HPDE6-E6E7 (cell line): ENCODE results near the gene ZNF735.
"Not testable (repeated sequence)": the region's sequence is repeated elsewhere in the genome, so short reads cannot be mapped to it uniquely, and the experiment has no call there.

ENCODE experiments used
- DNase-seq: peaks from one replicate; pipeline ENCODE4 v3.0.0; 2011; ENCODE audit warnings: missing footprints; ENCODE audit errors: extremely low spot score

The ZNF735 gene

GRCh38 chr7:64206903-64207302, at the start of gene ZNF735:
Gene ZNF735, plus strand, starts transcription at chr7:64207203. Its CDS starts 0 bp downstream, at chr7:64207203.
- DNase-seq: no peak

DNA sequence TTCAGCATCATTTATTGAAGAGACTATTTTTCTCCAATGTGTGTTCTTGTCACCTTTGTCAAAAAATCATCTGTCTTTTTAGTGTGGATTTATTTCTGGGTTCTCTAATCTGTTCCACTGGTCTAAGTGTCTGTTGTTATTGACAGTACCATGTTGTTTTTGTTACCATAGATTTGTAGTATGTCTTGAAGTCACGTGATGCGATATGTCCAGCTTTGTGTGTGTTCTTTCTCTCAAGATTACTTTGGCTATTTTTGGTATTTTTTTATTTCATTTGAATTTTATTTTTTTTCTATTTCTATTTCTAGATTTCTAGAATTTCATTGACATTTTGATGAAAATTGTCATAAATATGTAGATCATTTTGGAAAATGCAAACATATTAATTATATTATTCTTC, 36.0 kb upstream of the ZNF735 start:
- not testable (repeated sequence) for DNase-seq

DNA sequence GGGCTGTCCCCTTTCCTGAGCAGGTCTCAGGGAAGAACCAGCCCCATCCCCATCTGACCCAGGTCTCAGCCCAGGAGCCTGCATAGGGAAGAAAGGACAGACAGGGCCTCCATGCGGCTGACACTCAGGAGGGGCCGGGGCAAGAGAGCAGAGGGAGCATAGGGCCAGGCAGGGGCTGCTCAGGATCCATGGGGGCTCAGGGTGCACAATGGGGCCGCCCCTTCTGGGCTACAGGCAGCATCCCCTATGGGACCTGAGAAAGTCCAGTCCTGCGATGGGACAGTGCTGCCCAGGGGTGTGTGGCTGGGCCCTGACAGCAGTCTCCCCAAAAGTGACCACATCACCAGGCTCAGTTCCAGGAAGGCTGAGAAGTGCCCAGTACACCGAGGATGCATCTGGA, 32.7 kb upstream of the ZNF735 start:
- DNase-seq: no peak

- DNase-seq: no peak
Observed at GRCh38 chr7:64174941-64175340, 32.1 kb upstream of the ZNF735 start.

DNA sequence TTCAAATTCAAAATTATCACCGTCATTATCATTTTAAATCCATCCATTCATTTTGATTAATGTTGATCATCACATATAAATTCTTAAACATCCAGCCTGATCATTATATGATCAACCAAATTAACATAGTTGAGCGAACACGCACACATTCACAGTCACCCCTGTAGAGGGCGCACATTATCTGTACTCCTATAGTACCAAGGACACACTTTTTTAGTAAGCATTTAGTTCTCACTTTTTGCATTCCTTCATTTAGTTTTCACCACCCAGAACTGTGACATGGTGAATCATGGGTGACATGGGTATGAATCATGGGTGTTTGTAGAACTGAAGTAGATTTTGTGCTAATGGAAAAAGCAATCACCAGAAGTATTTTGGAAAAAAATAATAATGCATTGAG, 26.0 kb upstream of the ZNF735 start:
- DNase-seq: no peak

DNA sequence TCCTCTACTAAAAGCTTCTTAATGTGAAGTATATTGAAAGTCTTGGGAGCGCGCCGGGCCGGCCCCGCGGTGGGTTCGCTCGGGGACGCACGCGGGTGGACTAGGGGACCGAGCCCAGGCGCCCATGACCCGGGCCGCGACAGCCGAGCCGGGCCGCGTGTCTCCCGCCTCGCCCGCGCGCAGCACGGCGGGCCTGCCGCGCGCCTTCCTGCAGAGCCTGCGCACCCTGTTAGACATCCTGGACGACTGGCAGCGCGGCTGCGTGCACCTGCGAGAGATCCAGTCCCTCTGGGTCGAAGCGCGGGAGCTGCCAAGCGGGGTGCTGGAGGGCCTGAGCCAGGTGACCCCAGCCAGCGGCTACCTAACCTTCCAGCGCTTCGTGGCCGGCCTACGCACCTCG, 25.4 kb upstream of the ZNF735 start:
- DNase-seq: no peak

DNA sequence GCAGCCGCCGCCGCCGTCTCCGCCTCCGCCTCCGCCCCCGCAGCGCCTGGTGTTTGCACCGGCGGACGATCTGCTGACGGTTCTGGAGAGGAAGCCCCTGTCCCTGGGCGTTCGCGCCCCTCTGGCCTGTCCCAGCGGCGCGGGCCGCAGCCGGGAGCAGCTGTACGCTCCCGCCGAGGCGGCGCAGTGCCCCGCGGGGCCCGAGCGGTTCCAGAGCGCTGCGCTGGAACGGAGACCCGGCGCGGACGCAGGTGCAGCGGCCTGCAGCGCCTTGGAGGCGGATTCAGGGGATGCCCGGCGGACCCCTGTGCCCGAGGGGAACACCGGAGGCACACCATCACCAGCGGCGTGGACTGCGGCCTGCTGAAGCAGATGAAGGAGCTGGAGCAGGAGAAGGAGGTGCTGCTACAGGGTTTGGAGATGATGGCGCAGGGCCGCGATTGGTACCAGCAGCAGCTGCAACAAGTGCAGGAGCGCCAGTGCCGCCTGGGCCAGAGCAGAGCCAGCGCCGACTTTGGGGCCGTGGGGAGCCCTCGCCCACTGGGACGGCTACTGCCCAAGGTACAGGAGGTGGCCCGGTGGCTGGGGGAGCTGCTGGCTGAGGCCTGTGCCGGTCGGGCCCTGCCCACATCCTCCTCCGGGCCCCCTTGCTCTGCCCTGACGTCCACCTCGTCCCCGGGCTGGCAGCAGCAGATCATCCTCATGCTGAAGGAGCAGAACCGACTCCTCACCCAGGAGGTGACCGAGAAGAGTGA, 24.8 kb upstream of the ZNF735 start:
- no peak for DNase-seq

- DNase-seq: no peak
Observed at GRCh38 chr7:64183126-64183742, 23.8 kb upstream of the ZNF735 start.

DNA sequence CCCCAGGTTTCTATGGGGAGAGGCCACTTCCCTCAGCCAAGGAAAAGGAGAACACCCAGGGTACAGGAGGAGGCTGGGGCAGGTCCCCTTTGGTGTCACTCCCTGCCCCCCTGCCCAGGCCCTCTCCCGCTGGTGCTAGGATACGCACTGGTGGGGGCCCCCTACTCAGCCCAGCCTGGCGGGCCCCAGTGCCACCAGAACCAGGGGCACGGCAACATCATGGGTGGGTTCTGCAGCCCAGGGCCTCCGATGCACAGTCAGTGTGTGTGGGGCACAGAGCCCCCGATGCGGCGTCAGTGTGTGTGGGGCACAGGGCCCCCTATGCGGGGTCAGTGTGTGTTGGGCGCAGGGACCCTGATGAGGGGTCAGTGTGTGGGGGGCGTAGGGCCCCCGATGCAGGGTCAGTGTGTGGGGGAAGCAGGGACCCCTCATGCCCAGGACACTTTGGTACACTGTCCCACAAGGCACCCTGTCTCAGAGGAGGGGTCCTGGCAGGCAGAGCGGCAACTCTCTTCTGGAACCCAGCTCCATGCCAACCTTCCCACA, 23.1 kb upstream of the ZNF735 start:
- no peak for DNase-seq

DNA sequence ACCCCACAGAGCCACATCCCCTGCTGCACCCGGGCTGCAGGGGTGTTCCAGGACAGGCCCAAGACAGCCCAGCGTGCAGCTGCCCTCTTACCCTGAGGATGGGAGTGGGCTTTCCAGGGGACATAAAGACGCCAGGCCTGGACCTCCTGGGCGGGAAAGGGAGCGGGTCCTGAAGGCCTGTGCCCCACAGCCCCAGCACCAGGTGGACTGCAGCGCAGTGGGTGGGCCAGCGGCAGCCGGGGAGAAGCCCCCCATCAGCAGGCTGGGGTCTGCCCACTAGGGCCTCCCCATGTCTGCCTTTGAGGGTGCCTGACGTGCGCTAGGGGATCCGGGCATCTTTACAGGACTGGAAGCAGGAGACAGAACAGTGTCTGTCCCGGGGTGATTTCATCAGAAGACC, 22.6 kb upstream of the ZNF735 start:
- DNase-seq: no peak

DNA sequence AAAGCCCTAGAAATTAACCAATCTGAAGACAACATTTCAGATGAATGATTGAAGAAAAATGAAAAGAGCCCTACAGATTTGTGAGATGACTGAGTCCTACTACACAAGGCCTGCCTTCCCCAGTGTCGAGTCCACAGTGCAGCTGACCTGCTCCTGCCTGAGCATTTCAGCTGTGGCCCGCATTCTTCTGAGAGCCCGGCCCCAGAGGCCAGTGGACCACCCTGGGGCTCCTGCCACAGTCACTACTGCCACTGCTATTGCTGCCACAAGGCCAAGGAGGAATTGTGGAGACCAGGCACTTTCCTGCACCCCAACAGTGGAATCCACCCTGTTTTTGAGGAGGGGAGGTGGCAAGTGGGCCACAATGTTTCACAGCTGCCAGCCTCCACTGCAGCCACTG, 19.6 kb upstream of the ZNF735 start:
- DNase-seq: no peak

DNA sequence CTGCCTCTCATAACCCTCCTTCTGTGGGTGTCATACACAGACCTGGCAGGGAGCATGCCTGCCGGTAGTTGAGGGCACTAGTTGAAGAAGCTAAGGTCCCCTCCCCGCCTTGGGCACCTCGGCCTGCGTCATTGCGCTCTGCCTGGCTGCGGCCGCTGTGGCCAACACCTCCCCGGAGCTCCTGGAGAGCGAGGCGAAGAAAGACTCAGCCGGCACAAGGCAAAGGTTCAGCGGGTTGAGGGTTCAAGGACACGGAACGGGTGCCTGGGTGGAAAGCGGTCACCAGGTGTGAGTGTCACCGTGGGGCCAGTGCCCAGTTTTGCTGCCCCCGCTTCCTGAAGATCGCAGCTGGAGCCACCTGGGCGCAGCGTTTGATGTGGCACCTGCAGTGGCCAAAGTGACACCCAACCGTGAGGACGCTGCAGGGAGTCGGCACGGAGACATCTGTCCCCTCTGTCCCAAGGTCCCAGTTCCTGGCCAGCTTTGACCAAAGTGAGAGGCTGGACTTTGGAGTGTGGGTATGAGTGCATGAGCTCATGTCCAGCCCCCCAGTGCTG, 14.8 kb upstream of the ZNF735 start:
- DNase-seq: no peak

DNA sequence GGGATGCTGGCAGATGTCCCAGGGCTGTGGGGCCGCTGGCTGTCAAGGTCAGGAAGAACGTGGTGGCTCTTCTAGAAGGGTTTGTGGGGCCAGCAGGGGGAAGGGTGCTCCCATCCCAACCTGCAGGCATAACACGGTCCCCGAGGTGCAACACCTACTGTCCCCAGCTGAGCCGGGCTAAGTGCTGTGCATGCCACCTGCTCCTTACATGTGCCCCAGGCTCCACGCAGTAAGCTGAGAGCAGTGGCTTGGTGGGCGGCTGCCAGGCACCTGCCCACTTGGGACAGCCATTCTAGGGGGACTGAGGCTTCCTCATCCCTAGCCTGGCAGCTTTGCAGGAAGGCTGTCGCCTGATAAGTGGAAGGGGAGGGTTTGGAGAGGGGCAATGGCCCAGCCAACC, 14.2 kb upstream of the ZNF735 start:
- no peak for DNase-seq

GRCh38 chr7:64219710-64220298, 12.8 kb downstream of the ZNF735 start:
- not testable (repeated sequence) for DNase-seq

- no peak for DNase-seq
Observed at GRCh38 chr7:64223366-64223765, 16.4 kb downstream of the ZNF735 start.

- not testable (repeated sequence) for DNase-seq
Observed at GRCh38 chr7:64228174-64228573, 21.2 kb downstream of the ZNF735 start, which contains the start of gene ZNF679. Gene ZNF679, plus strand, starts transcription at chr7:64228474. Its CDS starts 20,644 bp downstream, at chr7:64249118.

DNA sequence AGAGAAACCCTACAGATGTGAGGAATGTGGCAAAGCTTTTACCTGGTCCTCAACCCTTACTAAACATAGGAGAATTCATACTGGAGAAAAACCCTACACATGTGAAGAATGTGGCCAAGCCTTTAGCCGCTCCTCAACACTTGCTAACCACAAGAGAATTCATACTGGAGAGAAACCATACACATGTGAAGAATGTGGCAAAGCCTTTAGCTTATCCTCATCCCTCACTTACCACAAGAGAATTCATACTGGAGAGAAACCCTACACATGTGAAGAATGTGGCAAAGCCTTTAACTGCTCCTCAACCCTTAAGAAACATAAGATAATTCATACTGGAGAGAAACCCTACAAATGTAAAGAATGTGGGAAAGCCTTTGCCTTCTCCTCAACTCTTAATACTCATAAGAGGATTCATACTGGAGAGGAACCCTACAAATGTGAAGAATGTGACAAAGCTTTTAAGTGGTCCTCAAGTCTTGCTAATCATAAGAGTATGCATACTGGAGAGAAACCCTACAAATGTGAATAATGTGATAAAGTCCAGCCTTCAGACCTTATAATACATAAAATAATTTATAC, 59.4 kb downstream of the ZNF735 start:
- DNase-seq: no peak
